Measurements from ENCODE around the gene PXN. TPM values are rescaled to one million over a fixed set of nuclear protein-coding genes. Genes with fewer than 3 reads are reported as not detected.

PXN gene
- total RNA-seq, 1 donor from 2014 or later = 282 TPM

GRCh38 chr12:120225852-120226640 is 39.5 kb downstream of the PXN start:
- intact Hi-C loops (cut with DNase I) = no loop called here
- no peak for DNase-seq (ENCODE audit: low spot score in 2 of 2)
- H3K4me1 ChIP-seq = peaks cover 37 to 50% of the 10 kb centered on the region in 2 donors

GRCh38 chr12:120225200-120225558 is 40.4 kb downstream of the PXN start:
- Histone ChIP-seq H3K27me3 (no peaks in the 10 kb centered on the region), H3K9me3 (no peaks in the 10 kb centered on the region), H3K36me3 (peaks cover 49 to 52% of the 10 kb centered on the region in 2 donors), H3K4me3 (peak overlapping the region in 1 of 2 donors; percentile 46), H3K4me1 (peaks cover 28 to 41% of the 10 kb centered on the region in 2 donors), H3K27ac (peak overlapping the region; percentile 52 to 54)
- TF ChIP-seq CTCF (IDR thresholded peaks at IDR 0.05) = no peak
- intact Hi-C loops (cut with DNase I) = no loop called here
- no peak for DNase-seq (ENCODE audit: low spot score in 2 of 2)

More at GRCh38 chr12:120225852-120226640, 39.5 kb downstream of the PXN start:
- H3K4me3 ChIP-seq = no peak overlapping the region
- peak overlapping the region in 1 of 2 donors; percentile 54 for H3K27ac ChIP-seq
- TF ChIP-seq CTCF (IDR thresholded peaks at IDR 0.05) = no peak
- H3K9me3 ChIP-seq = no peaks in the 10 kb centered on the region
- H3K36me3 ChIP-seq = peaks cover 40 to 44% of the 10 kb centered on the region in 2 donors
- H3K27me3 ChIP-seq = no peaks in the 10 kb centered on the region

GRCh38 chr12:120224304-120225199 is 41.0 kb downstream of the PXN start:
- Histone ChIP-seq H3K9me3 (no peaks in the 10 kb centered on the region), H3K36me3 (peaks cover 55 to 59% of the 10 kb centered on the region in 2 donors), H3K27ac (peak overlapping the region; percentile 52 to 54), H3K4me1 (peaks cover 22 to 35% of the 10 kb centered on the region in 2 donors), H3K27me3 (no peaks in the 10 kb centered on the region), H3K4me3 (peak overlapping the region; percentile 19 to 46)
- no peak for TF ChIP-seq CTCF (IDR thresholded peaks at IDR 0.05)
- DNase-seq (ENCODE audit: low spot score in 2 of 2) = no peak
- intact Hi-C loops (cut with DNase I) = no loop called here

- Histone ChIP-seq H3K27ac (peak overlapping the region; percentile 52 to 54), H3K4me1 (peaks cover 14 to 26% of the 10 kb centered on the region in 2 donors)
Measured at GRCh38 chr12:120223458-120224303, 41.8 kb downstream of the PXN start.

More at GRCh38 chr12:120223458-120224303, 41.8 kb downstream of the PXN start:
- peaks cover 64 to 67% of the 10 kb centered on the region in 2 donors for H3K36me3 ChIP-seq
- H3K27me3 ChIP-seq = no peaks in the 10 kb centered on the region
- no peaks in the 10 kb centered on the region for H3K9me3 ChIP-seq
- no peak overlapping the region for H3K4me3 ChIP-seq
- DNase-seq (ENCODE audit: low spot score in 2 of 2) = no peak
- intact Hi-C loops (cut with DNase I) = no loop called here
- no peak for TF ChIP-seq CTCF (IDR thresholded peaks at IDR 0.05)
